ENCODE measurements around the gene KRT2.

DNA sequence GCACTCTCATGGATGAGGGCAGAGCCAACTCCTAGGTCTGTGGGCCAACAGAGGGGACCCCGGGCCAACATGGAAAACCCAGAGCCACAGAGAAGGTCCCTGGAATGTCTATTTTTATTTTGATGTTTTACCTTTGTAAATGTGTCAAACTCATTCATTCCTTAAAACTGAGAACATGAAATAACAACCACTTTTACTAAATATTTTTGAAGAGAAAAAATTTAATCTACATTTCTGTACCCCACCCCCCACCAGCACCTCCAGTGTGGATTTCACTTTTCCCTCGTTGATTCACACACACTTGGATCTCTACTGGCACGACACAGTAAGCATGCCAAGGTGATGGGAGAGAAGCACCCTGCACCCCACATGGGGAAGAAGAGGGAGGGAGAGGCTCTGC, 44.6 kb upstream of the KRT2 start:
- no peak for TF ChIP-seq POLR2A (IDR thresholded peaks at IDR 0.05)
- TF ChIP-seq, protein P1, sequence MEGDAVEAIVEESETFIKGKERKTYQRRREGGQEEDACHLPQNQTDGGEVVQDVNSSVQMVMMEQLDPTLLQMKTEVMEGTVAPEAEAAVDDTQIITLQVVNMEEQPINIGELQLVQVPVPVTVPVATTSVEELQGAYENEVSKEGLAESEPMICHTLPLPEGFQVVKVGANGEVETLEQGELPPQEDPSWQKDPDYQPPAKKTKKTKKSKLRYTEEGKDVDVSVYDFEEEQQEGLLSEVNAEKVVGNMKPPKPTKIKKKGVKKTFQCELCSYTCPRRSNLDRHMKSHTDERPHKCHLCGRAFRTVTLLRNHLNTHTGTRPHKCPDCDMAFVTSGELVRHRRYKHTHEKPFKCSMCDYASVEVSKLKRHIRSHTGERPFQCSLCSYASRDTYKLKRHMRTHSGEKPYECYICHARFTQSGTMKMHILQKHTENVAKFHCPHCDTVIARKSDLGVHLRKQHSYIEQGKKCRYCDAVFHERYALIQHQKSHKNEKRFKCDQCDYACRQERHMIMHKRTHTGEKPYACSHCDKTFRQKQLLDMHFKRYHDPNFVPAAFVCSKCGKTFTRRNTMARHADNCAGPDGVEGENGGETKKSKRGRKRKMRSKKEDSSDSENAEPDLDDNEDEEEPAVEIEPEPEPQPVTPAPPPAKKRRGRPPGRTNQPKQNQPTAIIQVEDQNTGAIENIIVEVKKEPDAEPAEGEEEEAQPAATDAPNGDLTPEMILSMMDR (IDR thresholded peaks at IDR 0.05): no peak
- TF ChIP-seq POLR2AphosphoS5 (IDR thresholded peaks at IDR 0.05): no peak
